ENCODE measurements around the gene AGO1. TPM values are rescaled to one million over a fixed set of nuclear protein-coding genes. Genes with fewer than 3 reads are reported as not detected.

AGO1 gene
- total and polyA plus RNA-seq, 2 of the 8 experiments (the other 6 are each of a cell fraction or from before 2014, with no cell fraction given): 15.1 to 73.7 TPM

GRCh38 chr1:35847935-35848565 is 35.0 kb upstream of the AGO1 start:
- Histone ChIP-seq H4K5ac (ENCODE audit: insufficient read length, low read depth, low read length) (no peak overlapping the region), H3K4ac (replicated peaks; ENCODE audit: insufficient read length, low read depth, low read length) (no peak overlapping the region), H3K4me1 (replicated peaks in 1 of 4; ENCODE audit: control insufficient read depth in 3 of 4, insufficient read depth in 4 of 4, low read length in 3 of 4) (peaks cover 0 to 4% (median 4%) of the 10 kb centered on the region in 4 experiments; a peak in 2 of 7 replicates), H3K79me1 (ENCODE audit: low read depth, low read length) (no peaks in the 10 kb centered on the region), H3K9ac (replicated peaks in 1 of 4; ENCODE audit: extremely low read depth in 1 of 4, low read depth in 3 of 4, low read length in 3 of 4) (no peak overlapping the region), H3K4me3 (ENCODE audit: extremely low read depth in 1 of 4, insufficient read depth in 2 of 4, low read depth in 3 of 4, low read length in 4 of 4) (no peak overlapping the region), H2BK15ac (ENCODE audit: low read length) (no peak overlapping the region), H3K9me3 (ENCODE audit: insufficient read depth in 2 of 2, low read depth in 1 of 2, low read length in 1 of 2) (no peaks in the 10 kb centered on the region), H2AFZ (ENCODE audit: low read length) (no peak overlapping the region), H4K8ac (ENCODE audit: extremely low read depth, insufficient read depth, low read length) (no peak overlapping the region), H3K4me2 (ENCODE audit: insufficient read depth in 1 of 2, low read depth in 2 of 2, low read length in 2 of 2) (no peak overlapping the region), H3K18ac (ENCODE audit: extremely low read depth, low read length) (no peak overlapping the region), H3K14ac (ENCODE audit: insufficient read length) (no peak overlapping the region), H3K79me2 (ENCODE audit: control insufficient read depth in 1 of 2, insufficient read depth in 2 of 2, low read length in 2 of 2) (no peaks in the 10 kb centered on the region), H2BK5ac (ENCODE audit: low read depth, low read length) (no peak overlapping the region), H2AK5ac (ENCODE audit: low read depth, low read length) (no peak overlapping the region), H3K23me2 (ENCODE audit: low read depth, low read length) (no peaks in the 10 kb centered on the region), H3K27me3 (replicated peaks in 1 of 4; ENCODE audit: control insufficient read depth in 3 of 4, extremely low read depth in 1 of 4, insufficient read depth in 3 of 4, low read length in 3 of 4) (no peaks in the 10 kb centered on the region), H4K20me1 (replicated peaks in 1 of 2; ENCODE audit: control insufficient read depth in 1 of 2, insufficient read depth in 2 of 2, low read length in 2 of 2) (no peaks in the 10 kb centered on the region), H4K91ac (replicated peaks; ENCODE audit: insufficient read length, low read length) (no peak overlapping the region), H2BK12ac (ENCODE audit: low read depth, low read length) (no peak overlapping the region), H2BK20ac (ENCODE audit: low read length) (no peak overlapping the region), H3K27ac (ENCODE audit: low read depth, low read length) (no peak overlapping the region), H3K36me3 (ENCODE audit: control insufficient read depth in 2 of 4, insufficient read depth in 4 of 4, low read length in 3 of 4) (peaks cover 0 to 2% (median 0%) of the 10 kb centered on the region in 4 experiments; a peak in 4 of 8 replicates), H3K56ac (replicated peaks; ENCODE audit: insufficient read length, low read depth, low read length) (no peak overlapping the region), H3K23ac (ENCODE audit: insufficient read length) (no peak overlapping the region), H2BK120ac (replicated peaks; ENCODE audit: low read depth, low read length) (no peak overlapping the region)
- ChIA-PET POLR2A (ENCODE audit: partially characterized antibody) (no interaction called here), CTCF (ENCODE audit: partially characterized antibody) (interaction anchor here (1.0 kb wide), 1 partner anchor 8 kb away, joined by 3 read pairs; no protein-coding TSS in a partner anchor)
- TF ChIP-seq SRF (IDR thresholded peaks at IDR 0.05; ENCODE audit: low read depth, low read length) (no peak), CHD1 (IDR thresholded peaks at IDR 0.05; ENCODE audit: low read depth, low read length) (no peak), TBP (IDR thresholded peaks at IDR 0.05; ENCODE audit: low read depth, low read length) (no peak), KDM4A (IDR thresholded peaks at IDR 0.05; ENCODE audit: low read depth, low read length, severe bottlenecking) (no peak), KDM1A (IDR thresholded peaks at IDR 0.05; ENCODE audit: borderline replicate concordance, low read length) (no peak), SUZ12 (IDR thresholded peaks at IDR 0.05; ENCODE audit: low read length) (no peak), POLR2AphosphoS5 (IDR thresholded peaks at IDR 0.05; ENCODE audit: low read depth, low read length) (no peak)
- WGBS, 2 experiments (ENCODE audit: extremely low coverage in 1 of 2, insufficient coverage in 1 of 2, insufficient read length in 1 of 2, insufficient replicate concordance in 2 of 2, low coverage in 1 of 2, low lambda C conversion rate in 2 of 2, missing lambda C conversion rate in 1 of 2): 93% methylated on average over 1 of the region's 1 CpG; no CpG with 5 or more reads in 1 of the 2 experiments
- no peak for DNase-seq (ENCODE audit: low read depth in 1 of 2, low spot score in 2 of 2)
- no peak for FAIRE-seq
